ENCODE data around the gene KCTD4.
A peak's percentile ranks its signal among the peaks of the same experiment; 100 is the strongest.

The KCTD4 gene

GRCh38 chr13:45219123-45219891, 18.5 kb upstream of the KCTD4 start:
- H3K4me3 ChIP-seq (ENCODE audit: low read depth in 1 of 5, low read length in 5 of 5), result no peak overlapping the region
- H3K36me3 ChIP-seq (ENCODE audit: control insufficient read depth in 5 of 5, insufficient read depth in 5 of 5, low read length in 5 of 5), result no peaks in the 10 kb centered on the region
- H3K27me3 ChIP-seq (ENCODE audit: control insufficient read depth in 5 of 5, insufficient read depth in 4 of 5, low read length in 5 of 5), result no peaks in the 10 kb centered on the region
- peaks cover 0 to 9% (median 4%) of the 10 kb centered on the region in 5 donors for H3K4me1 ChIP-seq (ENCODE audit: control insufficient read depth in 5 of 5, insufficient read depth in 5 of 5, low read length in 5 of 5)
- H3K27ac ChIP-seq (ENCODE audit: low read depth, low read length), result no peak overlapping the region
- peak overlapping the region in 1 of 5 donors; percentile 7 for H3K9ac ChIP-seq (ENCODE audit: low read length in 5 of 5)
- no peaks in the 10 kb centered on the region for H3K9me3 ChIP-seq (ENCODE audit: control insufficient read depth in 5 of 5, low read length in 5 of 5)

DNA sequence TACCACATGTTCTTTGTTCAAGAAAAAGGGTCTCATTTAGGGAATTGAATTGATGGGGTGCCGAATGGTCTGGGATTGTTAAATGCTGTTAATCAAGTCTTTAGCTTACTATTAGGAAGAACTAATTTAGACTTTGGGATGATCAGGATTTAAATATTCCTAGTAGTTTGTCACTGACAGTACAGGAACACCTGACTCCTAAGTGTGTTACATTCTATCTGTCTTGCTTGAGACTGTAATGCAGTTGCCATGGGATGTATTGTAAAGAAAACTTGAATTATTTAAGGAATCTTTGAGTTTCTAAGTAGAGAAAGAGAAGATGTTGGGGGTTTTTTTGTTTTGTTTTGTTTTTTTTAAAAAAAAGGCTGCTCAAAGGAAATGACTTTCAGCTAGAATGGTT, 17.8 kb upstream of the KCTD4 start:
- no peaks in the 10 kb centered on the region for H3K9me3 ChIP-seq (ENCODE audit: control insufficient read depth in 5 of 5, low read length in 5 of 5)
- no peak overlapping the region for H3K4me3 ChIP-seq (ENCODE audit: low read depth in 1 of 5, low read length in 5 of 5)
- H3K27me3 ChIP-seq (ENCODE audit: control insufficient read depth in 5 of 5, insufficient read depth in 4 of 5, low read length in 5 of 5), result no peaks in the 10 kb centered on the region
- no peak overlapping the region for H3K9ac ChIP-seq (ENCODE audit: low read length in 5 of 5)
- H3K36me3 ChIP-seq (ENCODE audit: control insufficient read depth in 5 of 5, insufficient read depth in 5 of 5, low read length in 5 of 5), result no peaks in the 10 kb centered on the region
- peaks cover 0 to 9% (median 4%) of the 10 kb centered on the region in 5 donors for H3K4me1 ChIP-seq (ENCODE audit: control insufficient read depth in 5 of 5, insufficient read depth in 5 of 5, low read length in 5 of 5)
- H3K27ac ChIP-seq (ENCODE audit: low read depth, low read length), result no peak overlapping the region

- no peak overlapping the region for H3K9ac ChIP-seq (ENCODE audit: low read length in 5 of 5)
- no peak overlapping the region for H3K4me3 ChIP-seq (ENCODE audit: low read depth in 1 of 5, low read length in 5 of 5)
- H3K36me3 ChIP-seq (ENCODE audit: control insufficient read depth in 5 of 5, insufficient read depth in 5 of 5, low read length in 5 of 5), result no peaks in the 10 kb centered on the region
- peaks cover 0 to 9% (median 4%) of the 10 kb centered on the region in 5 donors for H3K4me1 ChIP-seq (ENCODE audit: control insufficient read depth in 5 of 5, insufficient read depth in 5 of 5, low read length in 5 of 5)
- no peak overlapping the region for H3K27ac ChIP-seq (ENCODE audit: low read depth, low read length)
- H3K27me3 ChIP-seq (ENCODE audit: control insufficient read depth in 5 of 5, insufficient read depth in 4 of 5, low read length in 5 of 5), result no peaks in the 10 kb centered on the region
- no peaks in the 10 kb centered on the region for H3K9me3 ChIP-seq (ENCODE audit: control insufficient read depth in 5 of 5, low read length in 5 of 5)
These were observed 15.3 kb upstream of the KCTD4 start for GRCh38 chr13:45216193-45216592.

DNA sequence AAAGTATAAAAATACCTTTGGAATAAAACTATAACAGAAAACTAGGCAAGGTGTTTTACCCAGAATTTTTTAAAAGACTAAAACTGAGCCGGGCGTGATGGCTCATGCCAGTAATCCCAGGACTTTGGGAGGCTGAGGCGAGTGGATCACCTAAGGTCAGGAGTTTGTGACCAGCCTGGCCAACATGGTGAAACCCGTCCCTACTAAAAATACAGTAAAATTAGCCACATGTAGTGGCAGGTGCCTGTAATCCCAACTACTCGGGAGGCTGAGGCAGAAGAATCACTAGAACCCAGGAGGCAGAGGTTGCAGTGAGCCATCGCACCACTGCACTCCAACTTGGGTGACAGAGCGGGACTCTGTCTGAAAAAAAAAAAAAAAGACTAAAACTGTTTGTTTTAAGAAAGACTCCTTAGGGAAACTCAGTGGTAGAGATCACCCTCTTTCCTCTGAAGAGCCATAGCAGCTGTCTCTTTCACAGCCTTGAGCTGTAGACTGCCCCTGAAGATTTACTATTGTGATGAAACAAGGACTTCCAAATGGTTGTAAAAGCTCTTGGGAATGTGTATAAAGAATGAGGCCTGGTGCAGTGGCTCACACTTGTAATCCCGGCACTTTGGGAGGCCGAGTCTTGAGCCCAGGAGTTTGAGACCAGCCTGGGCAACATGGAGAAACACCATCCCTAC, 14.7 kb upstream of the KCTD4 start:
- Histone ChIP-seq H3K4me1 (ENCODE audit: control insufficient read depth in 5 of 5, insufficient read depth in 5 of 5, low read length in 5 of 5) (peaks cover 0 to 9% (median 4%) of the 10 kb centered on the region in 5 donors), H3K27ac (ENCODE audit: low read depth, low read length) (no peak overlapping the region), H3K4me3 (ENCODE audit: low read depth in 1 of 5, low read length in 5 of 5) (no peak overlapping the region), H3K9ac (ENCODE audit: low read length in 5 of 5) (no peak overlapping the region), H3K9me3 (ENCODE audit: control insufficient read depth in 5 of 5, low read length in 5 of 5) (no peaks in the 10 kb centered on the region), H3K36me3 (ENCODE audit: control insufficient read depth in 5 of 5, insufficient read depth in 5 of 5, low read length in 5 of 5) (no peaks in the 10 kb centered on the region), H3K27me3 (ENCODE audit: control insufficient read depth in 5 of 5, insufficient read depth in 4 of 5, low read length in 5 of 5) (no peaks in the 10 kb centered on the region)

DNA sequence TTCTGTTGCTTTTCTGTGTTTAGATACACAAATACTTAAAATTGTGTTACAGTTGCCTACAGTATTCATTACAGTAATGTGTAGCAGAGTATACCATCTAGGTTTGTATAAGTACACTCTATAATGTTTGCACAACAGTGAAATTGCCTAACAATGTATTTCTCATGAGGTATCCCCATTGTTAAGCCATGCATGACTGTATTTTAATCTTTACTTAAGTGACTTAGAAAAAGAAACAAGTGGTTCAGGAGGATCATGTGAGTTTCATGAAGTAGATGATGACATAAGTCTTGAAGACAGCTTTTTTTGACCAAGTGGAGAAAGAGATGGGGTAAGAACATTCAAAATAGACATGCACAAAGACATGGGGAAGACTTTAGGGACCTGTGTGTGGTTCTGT, 8.4 kb upstream of the KCTD4 start:
- peaks cover 0 to 10% (median 7%) of the 10 kb centered on the region in 5 donors for H3K36me3 ChIP-seq (ENCODE audit: control insufficient read depth in 5 of 5, insufficient read depth in 5 of 5, low read length in 5 of 5)
- no peak overlapping the region for H3K27ac ChIP-seq (ENCODE audit: low read depth, low read length)
- H3K9me3 ChIP-seq (ENCODE audit: control insufficient read depth in 5 of 5, low read length in 5 of 5), result no peaks in the 10 kb centered on the region
- no peak overlapping the region for H3K9ac ChIP-seq (ENCODE audit: low read length in 5 of 5)
- H3K27me3 ChIP-seq (ENCODE audit: control insufficient read depth in 5 of 5, insufficient read depth in 4 of 5, low read length in 5 of 5), result no peaks in the 10 kb centered on the region
- peaks cover 0 to 12% (median 8%) of the 10 kb centered on the region in 5 donors for H3K4me1 ChIP-seq (ENCODE audit: control insufficient read depth in 5 of 5, insufficient read depth in 5 of 5, low read length in 5 of 5)
- H3K4me3 ChIP-seq (ENCODE audit: low read depth in 1 of 5, low read length in 5 of 5), result no peak overlapping the region

DNA sequence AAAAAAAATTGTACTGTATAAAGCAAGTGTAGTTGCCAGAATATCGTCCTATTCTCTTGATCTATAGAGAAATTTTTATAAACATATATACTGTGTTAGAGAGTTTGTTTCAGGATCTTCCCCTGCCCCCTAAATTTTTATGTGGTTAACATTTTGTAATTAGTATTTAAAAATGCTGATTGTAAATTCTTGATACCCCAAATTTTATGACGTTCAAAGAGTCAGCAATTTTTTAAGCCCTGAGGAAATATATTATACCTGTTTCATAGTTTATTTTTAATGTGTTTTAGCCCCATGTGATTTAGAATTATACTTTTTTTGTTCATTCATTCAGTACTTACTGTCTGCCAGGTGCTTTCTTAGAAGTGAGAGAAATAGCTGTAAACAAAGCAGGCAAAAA, 7.3 kb upstream of the KCTD4 start:
- Histone ChIP-seq H3K4me3 (ENCODE audit: low read depth in 1 of 5, low read length in 5 of 5) (no peak overlapping the region), H3K9ac (ENCODE audit: low read length in 5 of 5) (no peak overlapping the region), H3K27ac (ENCODE audit: low read depth, low read length) (no peak overlapping the region)

DNA sequence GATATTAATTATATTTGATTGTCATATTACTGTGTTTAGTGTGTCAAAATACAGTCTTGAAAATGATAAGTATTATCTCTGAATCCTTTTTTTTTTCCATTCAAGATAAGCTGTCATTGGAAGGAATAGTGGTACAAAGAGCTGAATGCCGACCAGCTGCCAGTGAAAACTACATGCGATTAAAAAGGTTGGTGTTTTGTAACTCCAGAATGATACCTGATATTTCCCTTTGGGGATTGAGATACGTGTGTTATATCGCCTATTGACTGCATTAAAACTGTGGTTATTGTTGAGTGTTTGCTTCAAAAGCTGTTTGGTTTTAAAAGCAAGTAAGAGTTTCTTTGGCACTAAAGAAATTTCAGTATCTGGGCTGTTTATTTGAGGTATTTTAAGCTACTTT, 6.5 kb upstream of the KCTD4 start:
- peaks cover 0 to 12% (median 8%) of the 10 kb centered on the region in 5 donors for H3K4me1 ChIP-seq (ENCODE audit: control insufficient read depth in 5 of 5, insufficient read depth in 5 of 5, low read length in 5 of 5)
- H3K9ac ChIP-seq (ENCODE audit: low read length in 5 of 5), result peak overlapping the region in 2 of 5 donors; percentile 21 to 68
- H3K4me3 ChIP-seq (ENCODE audit: low read depth in 1 of 5, low read length in 5 of 5), result no peak overlapping the region

More for the DNA sequence above, 7.3 kb upstream of the KCTD4 start:
- H3K36me3 ChIP-seq (ENCODE audit: control insufficient read depth in 5 of 5, insufficient read depth in 5 of 5, low read length in 5 of 5), result peaks cover 0 to 10% (median 7%) of the 10 kb centered on the region in 5 donors
- H3K9me3 ChIP-seq (ENCODE audit: control insufficient read depth in 5 of 5, low read length in 5 of 5), result no peaks in the 10 kb centered on the region
- H3K4me1 ChIP-seq (ENCODE audit: control insufficient read depth in 5 of 5, insufficient read depth in 5 of 5, low read length in 5 of 5), result peaks cover 0 to 12% (median 8%) of the 10 kb centered on the region in 5 donors
- no peaks in the 10 kb centered on the region for H3K27me3 ChIP-seq (ENCODE audit: control insufficient read depth in 5 of 5, insufficient read depth in 4 of 5, low read length in 5 of 5)

DNA sequence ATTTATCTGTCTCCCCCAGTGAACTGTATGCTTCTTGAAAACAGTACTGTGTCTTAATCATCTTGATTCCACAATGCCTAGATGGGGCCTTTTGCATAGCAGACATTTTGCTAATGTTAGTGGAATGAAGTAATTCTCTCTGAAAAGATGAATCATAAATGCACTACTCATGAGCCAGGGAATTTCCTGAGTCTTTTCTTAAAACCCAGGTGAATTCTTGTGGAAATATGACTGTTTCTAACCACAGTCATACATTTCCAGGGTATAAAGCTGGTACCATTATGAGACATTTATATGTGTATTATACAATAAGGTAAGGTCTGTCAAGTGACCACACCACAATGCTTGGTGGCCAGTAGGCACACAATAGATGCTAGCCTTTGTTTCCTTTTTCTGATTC, 5.5 kb upstream of the KCTD4 start:
- no peak overlapping the region for H3K4me3 ChIP-seq (ENCODE audit: low read depth in 1 of 5, low read length in 5 of 5)
- peak overlapping the region; percentile 34 for H3K27ac ChIP-seq (ENCODE audit: low read depth, low read length)
- H3K27me3 ChIP-seq (ENCODE audit: control insufficient read depth in 5 of 5, insufficient read depth in 4 of 5, low read length in 5 of 5), result no peaks in the 10 kb centered on the region
- H3K36me3 ChIP-seq (ENCODE audit: control insufficient read depth in 5 of 5, insufficient read depth in 5 of 5, low read length in 5 of 5), result peaks cover 0 to 10% (median 7%) of the 10 kb centered on the region in 5 donors
- peaks cover 0 to 12% (median 8%) of the 10 kb centered on the region in 5 donors for H3K4me1 ChIP-seq (ENCODE audit: control insufficient read depth in 5 of 5, insufficient read depth in 5 of 5, low read length in 5 of 5)
- peak overlapping the region in 1 of 5 donors; percentile 0 for H3K9ac ChIP-seq (ENCODE audit: low read length in 5 of 5)
- no peaks in the 10 kb centered on the region for H3K9me3 ChIP-seq (ENCODE audit: control insufficient read depth in 5 of 5, low read length in 5 of 5)

More for the DNA sequence above, 6.5 kb upstream of the KCTD4 start:
- no peaks in the 10 kb centered on the region for H3K27me3 ChIP-seq (ENCODE audit: control insufficient read depth in 5 of 5, insufficient read depth in 4 of 5, low read length in 5 of 5)
- H3K36me3 ChIP-seq (ENCODE audit: control insufficient read depth in 5 of 5, insufficient read depth in 5 of 5, low read length in 5 of 5), result peaks cover 0 to 10% (median 7%) of the 10 kb centered on the region in 5 donors
- H3K27ac ChIP-seq (ENCODE audit: low read depth, low read length), result peak overlapping the region; percentile 34
- H3K9me3 ChIP-seq (ENCODE audit: control insufficient read depth in 5 of 5, low read length in 5 of 5), result no peaks in the 10 kb centered on the region

- Histone ChIP-seq H3K27ac (ENCODE audit: low read depth, low read length) (no peak overlapping the region), H3K9ac (ENCODE audit: low read length in 5 of 5) (no peak overlapping the region), H3K27me3 (ENCODE audit: control insufficient read depth in 5 of 5, insufficient read depth in 4 of 5, low read length in 5 of 5) (no peaks in the 10 kb centered on the region)
These were observed 4.3 kb upstream of the KCTD4 start for GRCh38 chr13:45205124-45205523.

GRCh38 chr13:45199711-45200110, 1.1 kb downstream of the KCTD4 start:
- Histone ChIP-seq H3K27me3 (ENCODE audit: control insufficient read depth in 5 of 5, insufficient read depth in 4 of 5, low read length in 5 of 5) (no peaks in the 10 kb centered on the region), H3K27ac (ENCODE audit: low read depth, low read length) (no peak overlapping the region), H3K9me3 (ENCODE audit: control insufficient read depth in 5 of 5, low read length in 5 of 5) (no peaks in the 10 kb centered on the region), H3K4me3 (ENCODE audit: low read depth in 1 of 5, low read length in 5 of 5) (no peak overlapping the region), H3K4me1 (ENCODE audit: control insufficient read depth in 5 of 5, insufficient read depth in 5 of 5, low read length in 5 of 5) (no peaks in the 10 kb centered on the region), H3K36me3 (ENCODE audit: control insufficient read depth in 5 of 5, insufficient read depth in 5 of 5, low read length in 5 of 5) (no peaks in the 10 kb centered on the region), H3K9ac (ENCODE audit: low read length in 5 of 5) (no peak overlapping the region)

More at GRCh38 chr13:45205124-45205523, 4.3 kb upstream of the KCTD4 start:
- Histone ChIP-seq H3K36me3 (ENCODE audit: control insufficient read depth in 5 of 5, insufficient read depth in 5 of 5, low read length in 5 of 5) (peaks cover 0 to 10% (median 5%) of the 10 kb centered on the region in 5 donors), H3K9me3 (ENCODE audit: control insufficient read depth in 5 of 5, low read length in 5 of 5) (no peaks in the 10 kb centered on the region), H3K4me1 (ENCODE audit: control insufficient read depth in 5 of 5, insufficient read depth in 5 of 5, low read length in 5 of 5) (peaks cover 0 to 12% (median 8%) of the 10 kb centered on the region in 5 donors), H3K4me3 (ENCODE audit: low read depth in 1 of 5, low read length in 5 of 5) (no peak overlapping the region)
